Body of pancreas (tissue), 4 donors: ENCODE data around the gene BPTF.

Experiments used
- POLR2A ChIP-seq, 3 donors: fragments of 450-650 bp; IDR thresholded peaks; one replicate each; pipeline ENCODE4 v1.6.1; 2016; ENCODE audit warnings: antibody characterized with exemption in 3 of 3, mild to moderate bottlenecking in 2 of 3
- TF ChIP-seq, protein P1 (sequence below), 7 experiments: fragments of 450-650 bp in 4 of 7; fragments of 200-600 bp in 3 of 7; sonication (generic) in 3 of 7; IDR thresholded peaks; one replicate each; pipeline ENCODE4 v1.5.1; 2016 to 2019; ENCODE audit warnings: antibody characterized with exemption in 7 of 7

DNA sequence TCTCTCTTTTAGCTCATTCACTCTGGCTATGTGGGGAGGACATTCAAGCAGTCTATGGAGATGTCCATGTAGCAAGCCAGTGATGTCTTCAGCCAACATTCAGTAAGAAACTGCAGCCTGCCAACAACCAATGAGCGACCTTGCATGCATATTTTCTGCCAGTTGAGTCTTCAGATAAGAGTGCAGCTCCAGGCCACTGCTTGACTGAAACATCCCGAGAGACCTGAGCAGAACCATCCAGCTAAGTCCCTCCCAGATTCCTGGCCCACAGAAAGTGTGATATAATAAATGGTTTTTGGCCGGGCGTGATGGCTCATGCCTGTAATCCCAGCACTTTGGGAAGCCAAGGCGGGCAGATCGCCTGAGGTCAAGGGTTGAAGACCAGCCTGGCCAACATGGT, 181.5 kb downstream of the BPTF start:
- no peak for TF ChIP-seq POLR2A (IDR thresholded peaks at IDR 0.05)
- TF ChIP-seq, protein P1, sequence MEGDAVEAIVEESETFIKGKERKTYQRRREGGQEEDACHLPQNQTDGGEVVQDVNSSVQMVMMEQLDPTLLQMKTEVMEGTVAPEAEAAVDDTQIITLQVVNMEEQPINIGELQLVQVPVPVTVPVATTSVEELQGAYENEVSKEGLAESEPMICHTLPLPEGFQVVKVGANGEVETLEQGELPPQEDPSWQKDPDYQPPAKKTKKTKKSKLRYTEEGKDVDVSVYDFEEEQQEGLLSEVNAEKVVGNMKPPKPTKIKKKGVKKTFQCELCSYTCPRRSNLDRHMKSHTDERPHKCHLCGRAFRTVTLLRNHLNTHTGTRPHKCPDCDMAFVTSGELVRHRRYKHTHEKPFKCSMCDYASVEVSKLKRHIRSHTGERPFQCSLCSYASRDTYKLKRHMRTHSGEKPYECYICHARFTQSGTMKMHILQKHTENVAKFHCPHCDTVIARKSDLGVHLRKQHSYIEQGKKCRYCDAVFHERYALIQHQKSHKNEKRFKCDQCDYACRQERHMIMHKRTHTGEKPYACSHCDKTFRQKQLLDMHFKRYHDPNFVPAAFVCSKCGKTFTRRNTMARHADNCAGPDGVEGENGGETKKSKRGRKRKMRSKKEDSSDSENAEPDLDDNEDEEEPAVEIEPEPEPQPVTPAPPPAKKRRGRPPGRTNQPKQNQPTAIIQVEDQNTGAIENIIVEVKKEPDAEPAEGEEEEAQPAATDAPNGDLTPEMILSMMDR (IDR thresholded peaks at IDR 0.05): no peak
